HG03045 (cell line): Measurements from ENCODE around the gene COL25A1.
"Not testable (repeated sequence)": the region's sequence is repeated elsewhere in the genome, so short reads cannot be mapped to it uniquely, and the experiment has no call there.

Experiments
- ATAC-seq: cut with Tn5 transposase; IDR thresholded peaks from one replicate; pipeline ENCODE4 v1.9.1; 2021; ENCODE audit warnings: mild to moderate bottlenecking, moderate library complexity; ENCODE audit not compliant: unreplicated experiment

COL25A1 gene

DNA sequence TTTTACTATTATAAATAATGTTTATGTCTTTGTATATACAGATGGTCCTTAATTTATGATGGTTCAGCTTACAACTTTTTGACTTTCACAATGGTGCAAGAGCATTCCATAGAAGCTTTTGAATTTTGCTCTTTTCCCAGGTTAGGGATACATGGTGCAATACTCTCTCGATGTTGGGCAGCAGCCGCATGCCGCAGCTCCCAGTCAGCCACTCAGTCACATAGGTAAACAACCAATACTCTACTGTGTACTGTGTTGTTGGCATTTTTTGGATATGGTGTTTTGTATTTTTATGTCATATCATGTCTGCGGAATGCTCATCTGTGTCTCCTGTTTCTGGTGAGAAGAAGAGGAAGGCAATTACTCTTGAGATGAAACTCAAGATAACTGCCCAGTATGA lies 281.6 kb downstream of the COL25A1 start:
- no peak for ATAC-seq

DNA sequence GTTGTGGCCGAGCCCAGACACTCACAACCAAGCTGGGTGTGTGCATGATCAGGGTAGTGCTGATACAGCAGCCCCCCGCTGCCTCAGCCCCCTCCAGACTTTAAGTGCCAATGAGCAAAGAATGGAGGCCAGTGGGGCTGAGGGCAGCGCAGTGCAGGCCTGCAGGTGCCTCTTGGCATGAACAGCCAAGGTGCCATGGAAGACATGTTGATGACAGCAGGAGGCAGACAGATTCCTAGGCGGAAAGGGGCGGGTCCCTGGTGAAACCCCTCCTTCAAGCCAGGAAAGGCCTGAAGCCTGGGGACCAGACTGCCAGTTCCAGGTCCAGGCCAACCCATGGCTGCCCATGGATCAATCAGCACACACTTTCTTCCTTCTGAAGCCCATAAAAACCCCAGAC lies 286.3 kb downstream of the COL25A1 start:
- ATAC-seq, result no peak

DNA sequence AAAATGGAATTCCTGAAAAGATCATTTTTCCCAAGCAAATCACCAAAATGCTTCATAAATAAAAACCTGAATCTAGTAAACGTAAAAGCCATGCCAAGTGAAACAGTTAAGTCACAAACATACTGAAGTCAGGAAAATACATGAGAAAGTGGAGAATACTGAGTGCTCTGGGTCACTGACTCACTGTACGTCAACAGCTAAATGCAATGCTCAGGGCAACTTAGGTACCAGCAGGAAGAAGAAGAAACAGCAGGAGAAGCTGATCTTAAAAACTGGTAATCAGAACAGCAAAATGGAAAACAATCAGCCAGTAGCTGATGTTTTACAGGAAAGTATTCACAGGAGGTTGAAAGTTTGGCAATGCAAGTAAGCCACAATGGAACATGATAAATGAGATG lies 287.0 kb downstream of the COL25A1 start:
- ATAC-seq, result no peak

DNA sequence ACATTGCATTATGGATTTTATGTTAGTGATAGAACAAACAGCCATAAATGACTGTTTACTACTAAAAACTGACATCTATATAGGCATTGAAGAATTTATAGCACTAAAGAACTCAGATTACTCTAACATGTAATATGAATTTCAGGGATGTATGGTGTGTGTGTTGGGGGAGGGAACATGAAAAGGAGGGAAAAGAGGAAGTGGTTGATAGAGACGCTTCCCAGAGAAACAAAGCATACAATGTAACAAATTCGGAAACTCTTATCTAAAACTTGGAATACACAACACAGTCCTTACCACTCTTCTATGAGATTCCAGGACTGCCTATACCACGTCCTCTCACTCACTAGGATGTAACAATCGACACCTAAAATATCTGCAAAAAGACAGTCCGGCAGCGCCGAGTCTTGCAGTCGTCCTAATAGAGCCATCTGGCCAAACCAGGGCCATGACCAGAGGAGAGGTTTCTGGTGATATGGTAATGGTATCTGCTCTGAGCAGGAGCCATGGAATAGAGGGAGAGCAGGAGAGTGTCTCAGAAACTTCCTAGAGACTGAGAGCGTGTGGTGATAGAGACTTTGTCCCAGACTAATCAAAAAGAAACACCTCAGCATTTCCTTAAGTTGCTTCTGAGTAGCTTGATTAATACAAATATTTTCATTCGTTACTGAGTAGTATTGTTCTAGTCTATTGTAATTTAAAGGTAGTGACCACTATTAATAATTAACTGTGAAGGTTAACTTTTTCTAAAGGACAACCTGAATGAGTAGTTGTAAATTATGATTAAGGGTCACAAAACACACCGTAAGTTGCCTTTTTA lies 287.7 kb downstream of the COL25A1 start:
- no peak for ATAC-seq

DNA sequence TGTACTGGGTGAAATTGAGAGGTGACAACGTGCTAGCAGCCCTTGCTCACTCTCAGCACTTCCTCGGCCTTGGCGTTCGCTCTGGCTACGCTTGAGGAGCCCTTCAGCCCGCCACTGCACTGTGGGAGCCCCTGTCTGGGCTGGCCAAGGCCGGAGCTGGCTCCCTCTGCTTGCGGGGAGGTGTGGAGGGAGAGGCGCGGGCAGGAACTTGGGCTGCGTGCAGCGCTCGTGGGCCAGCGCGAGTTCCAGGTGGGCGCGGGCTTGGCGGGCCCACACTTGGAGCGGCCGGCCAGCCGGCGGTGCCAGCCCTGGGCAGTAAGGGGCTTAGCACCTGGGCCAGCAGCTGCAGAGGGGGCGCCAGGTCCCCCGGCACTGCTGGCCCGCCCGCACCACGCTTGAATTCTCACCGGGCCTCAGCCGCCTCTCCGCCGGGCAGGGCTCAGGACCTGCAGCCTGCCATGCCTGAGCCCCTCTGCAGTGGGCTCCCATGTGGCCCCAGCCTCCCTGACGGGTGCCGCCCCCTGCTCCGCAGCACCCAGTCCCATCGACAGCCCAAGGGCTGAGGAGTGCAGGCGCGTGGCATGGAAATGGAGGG lies 290.1 kb downstream of the COL25A1 start:
- no peak for ATAC-seq

DNA sequence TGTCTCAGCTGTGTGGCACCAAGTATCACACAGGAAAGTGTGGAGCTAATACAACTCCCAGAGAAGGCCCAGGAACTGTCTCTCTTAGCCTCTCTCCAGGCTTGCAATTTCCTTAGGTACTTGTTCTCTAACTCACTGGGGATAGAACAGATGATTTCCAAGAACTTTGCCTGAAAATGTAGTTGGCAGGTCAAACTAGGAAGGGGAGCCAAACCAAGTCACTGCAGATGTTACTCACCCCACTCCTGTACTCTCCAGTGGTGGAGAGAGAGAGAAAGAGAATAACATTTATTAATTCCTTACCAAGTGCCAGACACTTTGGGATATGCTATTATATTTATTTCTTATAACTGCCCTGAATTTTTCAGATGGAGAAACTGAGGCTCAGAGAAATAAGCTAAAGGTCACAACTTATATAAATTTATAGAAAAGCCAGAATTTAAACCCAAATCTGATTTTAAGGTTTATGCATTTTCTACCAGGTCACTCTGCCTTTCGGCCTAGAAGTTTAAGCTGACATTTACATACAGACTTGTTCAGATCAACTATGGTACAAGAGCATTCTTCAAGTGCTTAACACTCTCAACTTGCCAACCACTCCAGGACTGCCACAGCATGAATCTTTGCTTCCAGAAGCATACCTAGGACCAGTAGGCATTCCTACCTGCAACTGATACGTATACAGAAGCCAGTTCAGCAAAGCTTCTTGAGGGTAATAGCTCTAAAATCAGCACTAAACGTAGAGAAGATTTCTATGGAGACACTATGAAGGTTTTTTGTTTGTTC lies 291.0 kb downstream of the COL25A1 start:
- no peak for ATAC-seq

DNA sequence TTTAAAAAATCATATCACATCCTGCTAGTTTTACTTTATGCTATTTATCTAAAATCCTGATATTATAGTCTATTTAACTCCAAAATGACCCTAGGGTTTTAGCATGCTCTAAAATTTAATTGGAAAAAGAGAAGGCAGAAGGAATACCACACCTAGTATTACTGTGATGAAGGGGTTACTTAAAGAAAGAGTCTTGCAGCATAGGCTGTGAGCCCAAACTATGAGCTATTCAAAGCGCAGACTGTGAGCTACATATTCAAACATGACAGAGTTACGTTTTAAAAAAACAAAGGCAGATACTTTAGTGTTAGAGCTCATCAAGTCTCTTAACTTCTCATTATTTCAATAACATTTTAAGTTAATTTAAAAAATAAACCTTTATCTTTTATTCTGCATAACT lies 291.9 kb downstream of the COL25A1 start:
- ATAC-seq, result no peak

DNA sequence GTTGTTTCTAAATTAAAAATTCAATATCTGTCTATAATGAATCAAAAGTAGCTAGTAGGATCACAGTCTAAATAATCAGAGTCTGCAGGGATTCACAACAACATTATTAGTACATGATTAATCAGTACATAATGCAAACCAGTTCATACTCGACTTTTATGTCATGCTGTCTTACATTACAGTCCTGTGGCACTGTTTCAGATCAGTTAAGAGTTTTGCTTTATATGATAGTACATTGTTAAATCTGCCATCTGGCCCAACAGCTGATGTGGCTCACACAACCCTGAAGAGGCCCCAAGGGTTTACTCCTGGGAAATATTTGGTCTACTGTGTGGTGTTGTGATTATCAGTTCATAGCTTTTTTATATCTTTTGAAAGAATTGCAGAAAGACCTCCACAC lies 292.5 kb downstream of the COL25A1 start:
- ATAC-seq, result no peak

DNA sequence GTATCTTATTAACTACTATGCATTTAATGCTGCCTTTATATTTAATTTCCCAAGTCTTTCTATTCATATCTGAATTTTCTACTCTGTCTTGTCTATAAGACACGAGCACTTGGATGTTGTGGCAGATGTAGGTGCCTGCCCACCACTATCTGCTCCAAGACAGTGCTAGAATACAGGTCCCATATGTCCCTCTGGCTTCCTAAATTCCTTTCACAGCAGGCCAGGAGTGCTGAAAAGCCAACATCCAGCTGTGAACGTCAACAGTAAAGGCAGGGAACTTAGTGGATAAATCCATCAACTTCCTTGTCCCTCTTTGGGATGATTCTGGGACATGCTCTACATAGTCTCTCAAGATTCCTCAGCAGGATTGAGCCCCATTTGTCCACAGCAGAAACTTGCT lies 294.5 kb downstream of the COL25A1 start:
- no peak for ATAC-seq

DNA sequence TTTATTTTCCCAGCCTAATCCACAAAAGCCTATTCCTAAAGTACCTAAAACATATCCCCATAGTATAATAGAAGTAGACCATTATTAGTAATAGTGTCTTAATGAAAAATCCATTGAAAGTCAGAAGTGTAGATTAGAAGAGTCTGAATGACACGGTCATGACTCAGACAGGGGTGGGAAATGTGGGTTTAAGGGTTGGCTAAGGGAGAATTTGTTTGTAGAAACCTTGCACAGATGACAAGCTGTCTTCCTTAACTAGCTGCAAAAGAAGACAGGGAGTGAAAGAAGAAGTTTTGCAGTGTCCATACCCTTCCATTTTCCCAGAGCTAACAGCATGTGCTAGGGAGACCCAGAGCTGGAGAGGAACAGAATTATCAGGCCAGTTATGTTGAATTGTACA lies 296.9 kb downstream of the COL25A1 start:
- ATAC-seq, result no peak

DNA sequence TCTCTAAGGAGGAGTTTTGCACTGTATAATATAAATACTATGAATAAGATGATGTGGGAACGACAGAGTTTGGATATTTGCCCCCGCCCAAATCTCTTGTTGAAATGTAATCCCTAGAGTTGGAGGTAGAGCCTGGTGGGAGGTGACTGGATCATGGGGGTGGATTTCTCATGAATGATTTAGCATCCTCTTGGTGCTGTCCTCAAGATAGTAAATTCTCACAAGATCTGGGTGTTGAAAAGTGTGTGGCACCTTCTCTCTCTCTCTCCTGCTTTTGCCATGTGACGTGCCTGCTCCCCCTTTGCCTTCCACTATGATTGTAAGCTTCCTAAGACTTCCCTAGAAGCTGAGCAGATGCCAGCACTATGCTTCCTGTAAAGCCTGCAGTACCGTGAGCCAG lies 298.0 kb downstream of the COL25A1 start:
- ATAC-seq, result no peak

DNA sequence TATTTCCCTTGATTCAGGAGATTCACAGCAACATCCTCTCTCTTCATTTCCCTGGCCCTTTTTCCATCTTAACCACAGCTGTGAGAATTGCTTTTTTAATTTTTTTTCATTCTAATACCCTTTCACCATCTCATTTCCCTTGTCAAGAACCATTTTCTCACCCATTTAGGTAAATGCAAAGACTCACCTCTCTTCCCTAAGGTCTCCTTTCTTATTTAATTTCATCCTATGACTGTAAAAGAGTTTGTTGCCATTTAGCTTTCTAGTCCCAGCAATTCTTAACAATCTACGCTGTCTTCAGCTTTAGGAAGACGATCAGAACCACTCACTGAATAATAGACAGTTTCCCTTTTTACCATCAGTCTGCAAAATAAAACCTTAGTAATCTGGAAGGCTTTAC lies 298.5 kb downstream of the COL25A1 start:
- no peak for ATAC-seq

DNA sequence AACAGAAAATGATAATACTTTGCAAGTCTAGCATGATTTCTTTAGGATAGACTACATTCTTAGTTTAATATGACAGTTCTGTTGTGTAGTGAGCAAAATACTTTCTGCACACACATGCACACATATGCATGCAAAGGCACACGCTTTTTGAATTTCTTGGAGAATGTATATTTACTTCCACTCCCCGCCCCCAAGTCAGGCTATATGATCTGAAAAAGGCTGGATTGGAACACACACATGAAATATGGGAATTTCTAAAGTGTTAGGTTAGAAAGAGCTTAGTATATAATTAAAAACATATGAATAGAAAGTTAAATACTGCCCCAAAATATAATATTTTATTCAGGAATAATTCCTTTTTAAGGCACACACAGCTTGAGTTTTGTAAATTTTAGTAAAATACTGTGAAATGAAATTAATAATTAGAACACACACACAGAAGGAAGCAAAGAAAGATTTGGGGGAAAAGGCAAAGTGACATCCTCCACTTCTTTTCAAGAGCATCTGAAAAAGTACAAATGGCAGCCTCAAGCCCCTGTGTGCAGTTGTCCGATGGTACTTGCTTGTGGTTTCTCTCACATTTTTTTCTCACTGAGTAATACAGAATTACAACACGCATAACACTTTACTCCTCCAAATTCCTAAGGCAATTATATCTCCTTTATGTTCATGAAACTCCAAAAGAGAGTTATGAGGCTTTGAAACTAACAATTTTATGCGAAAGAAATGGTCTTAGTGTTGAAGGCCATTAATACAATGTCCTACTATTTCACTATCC lies 310.7 kb downstream of the COL25A1 start:
- ATAC-seq, result no peak

DNA sequence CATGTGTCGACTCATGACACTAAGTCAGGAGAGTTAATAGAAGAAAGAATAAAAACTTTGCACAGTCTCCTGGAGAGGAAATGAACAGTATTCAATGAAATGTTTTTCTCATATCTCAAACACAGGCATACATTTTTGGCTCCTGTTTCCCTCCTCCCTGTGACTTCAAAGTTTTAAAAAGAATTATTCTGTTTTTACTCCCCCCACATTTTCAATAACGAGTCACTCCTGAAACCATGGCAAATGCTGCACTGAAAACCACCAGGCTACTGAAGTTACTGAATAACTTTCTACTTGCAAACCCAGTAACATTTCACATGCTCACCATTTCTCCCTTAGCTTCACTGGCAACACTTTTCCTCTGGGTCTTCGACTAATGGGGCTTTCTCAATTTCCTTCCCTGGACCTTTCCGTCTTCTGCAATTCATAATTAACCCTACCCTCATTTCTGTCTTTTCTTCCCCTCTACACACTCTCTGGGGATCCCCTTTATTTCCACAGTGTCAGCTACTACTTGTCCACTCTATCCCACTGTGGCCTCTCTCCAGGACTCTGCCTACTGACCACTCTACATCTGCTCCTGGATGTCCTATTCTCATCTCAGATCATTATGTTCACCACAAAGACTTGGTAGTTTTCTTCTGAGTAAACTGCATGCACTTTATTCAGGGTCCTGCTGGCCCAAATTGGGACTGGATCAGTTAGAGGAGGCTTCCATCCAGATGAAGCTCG lies 313.8 kb downstream of the COL25A1 start:
- ATAC-seq, result no peak

DNA sequence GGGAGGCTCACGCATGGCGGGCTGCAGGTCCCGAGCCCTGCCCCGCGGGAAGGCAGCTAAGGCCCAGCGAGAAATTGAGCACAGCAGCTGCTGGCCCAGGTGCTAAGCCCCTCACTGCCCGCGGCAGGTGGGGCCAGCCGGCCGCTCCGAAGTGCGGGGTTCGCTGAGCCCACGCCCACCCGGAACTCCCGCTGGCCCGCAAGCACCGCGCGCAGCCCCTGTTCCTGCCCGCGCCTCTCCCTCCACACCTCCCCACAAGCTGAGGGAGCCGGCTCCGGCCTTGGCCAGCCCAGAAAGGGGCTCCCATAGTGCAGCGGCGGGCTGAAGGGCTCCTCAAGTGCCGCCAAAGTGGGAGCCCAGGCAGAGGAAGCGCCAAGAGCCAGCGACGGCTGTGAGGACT lies 318.0 kb downstream of the COL25A1 start:
- ATAC-seq, result not testable (repeated sequence)

DNA sequence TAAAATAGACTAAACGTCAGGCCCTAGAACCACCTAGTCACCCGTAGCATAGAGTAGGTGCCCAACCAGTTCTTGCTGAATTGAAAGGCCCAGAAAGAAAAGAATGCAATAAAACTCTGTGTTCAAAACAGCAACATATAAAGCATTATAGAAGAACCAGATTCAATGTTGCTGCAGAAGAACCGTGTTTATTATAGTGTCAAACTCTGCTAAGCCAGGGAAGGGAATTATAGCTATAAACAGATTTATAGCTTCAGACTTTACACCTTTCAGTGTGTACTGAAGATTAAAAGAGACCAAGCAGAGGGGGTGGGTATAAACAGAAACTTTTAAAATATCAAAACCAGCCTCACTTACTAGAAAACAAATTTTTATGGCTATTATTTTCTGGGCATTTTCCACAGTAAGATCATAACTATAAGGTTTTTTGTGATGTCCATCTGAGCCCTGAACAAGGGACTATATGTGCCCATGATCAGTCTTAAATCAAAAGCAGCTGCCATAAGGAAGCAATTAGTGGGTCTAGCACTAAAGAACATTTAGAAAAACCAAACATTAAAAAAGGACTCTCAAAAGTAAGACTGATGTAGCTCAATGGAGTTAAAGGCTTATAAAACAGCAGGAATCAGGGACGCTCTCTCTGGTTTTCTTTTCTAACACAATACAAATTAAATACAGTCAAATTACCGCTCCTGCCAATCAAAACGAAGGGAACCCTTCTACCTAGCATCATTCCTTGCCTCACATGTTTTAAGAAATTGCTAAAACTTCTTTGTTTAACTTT lies 319.9 kb downstream of the COL25A1 start:
- no peak for ATAC-seq

DNA sequence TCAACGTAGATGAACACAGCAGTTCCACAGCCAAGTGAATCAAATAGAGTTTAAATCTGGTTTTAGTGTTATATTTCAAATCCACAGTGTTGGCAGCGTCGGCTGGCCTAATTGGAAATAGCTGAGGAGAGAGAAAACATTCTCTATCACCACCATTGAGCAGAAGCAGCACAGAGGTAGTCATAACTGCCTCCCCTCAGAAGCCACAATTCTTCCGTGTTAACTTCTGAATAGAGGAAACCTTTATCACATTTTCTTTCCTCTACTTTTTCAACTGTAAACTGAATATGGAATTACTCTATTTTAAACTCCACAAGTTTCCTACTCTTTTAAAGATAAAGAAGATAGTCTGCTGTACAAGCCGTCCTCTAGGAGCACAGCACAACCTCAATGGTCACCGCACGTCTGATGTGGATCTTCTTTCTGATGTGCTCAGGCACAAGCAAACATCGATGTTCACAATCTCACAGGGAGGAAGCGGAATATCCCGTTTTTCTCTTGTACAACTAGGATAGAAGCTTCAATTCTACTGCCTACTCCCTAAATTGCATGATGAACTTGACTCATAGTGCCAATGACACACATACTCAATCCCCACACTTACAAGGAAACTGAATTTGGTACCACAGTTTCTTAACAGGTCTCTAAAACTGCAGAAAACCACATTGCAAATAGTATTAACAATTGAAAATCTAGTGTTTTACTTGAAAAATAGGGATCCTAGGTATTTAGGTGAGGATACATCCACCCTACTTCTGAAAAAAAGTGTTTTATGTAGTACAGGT lies 321.8 kb downstream of the COL25A1 start:
- no peak for ATAC-seq

DNA sequence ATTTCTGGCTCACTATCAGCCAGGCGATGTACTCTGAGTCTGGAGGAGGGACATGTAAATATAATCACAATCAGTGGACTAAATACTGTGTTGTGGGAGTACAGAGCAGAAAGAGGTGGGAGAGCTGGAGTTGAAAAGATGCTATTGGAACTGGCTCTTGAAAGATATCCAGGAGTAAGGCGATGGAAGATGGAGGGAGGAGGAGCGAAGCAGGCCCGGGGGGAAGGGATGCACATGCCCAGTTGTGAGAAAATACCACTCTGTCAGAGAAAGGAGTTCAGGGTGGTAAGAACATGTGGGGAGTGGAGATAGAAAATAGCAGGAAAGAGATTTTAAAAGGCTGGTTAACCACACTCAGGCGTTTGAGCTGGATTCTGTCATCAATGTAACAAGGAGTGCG lies 322.7 kb downstream of the COL25A1 start:
- ATAC-seq, result no peak

DNA sequence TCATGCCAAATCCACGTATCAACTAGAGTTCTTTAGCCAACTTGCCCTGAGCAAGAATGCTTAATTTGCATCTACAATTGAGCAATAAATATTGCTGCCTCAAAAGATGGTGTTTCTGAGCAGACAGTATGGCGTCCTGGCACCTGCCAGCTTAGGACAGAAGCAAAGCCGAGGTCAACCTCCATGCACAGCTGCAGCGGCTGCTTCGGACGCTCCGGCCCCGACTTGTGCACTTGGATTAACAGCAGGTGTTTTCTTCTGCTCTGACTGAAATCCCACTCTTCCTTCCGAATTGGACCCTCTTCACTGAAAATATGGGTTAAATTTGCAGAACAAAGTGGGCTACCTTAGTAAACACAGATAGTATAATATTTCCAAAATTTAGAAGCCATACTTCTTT lies 324.4 kb downstream of the COL25A1 start:
- no peak for ATAC-seq
